Measurements from ENCODE around the gene CHD6. TPM values are rescaled to one million over a fixed set of nuclear protein-coding genes. Genes with fewer than 3 reads are reported as not detected.

Gene CHD6
- total RNA-seq, 1 experiment from 2014 or later, result 26.6 TPM

DNA sequence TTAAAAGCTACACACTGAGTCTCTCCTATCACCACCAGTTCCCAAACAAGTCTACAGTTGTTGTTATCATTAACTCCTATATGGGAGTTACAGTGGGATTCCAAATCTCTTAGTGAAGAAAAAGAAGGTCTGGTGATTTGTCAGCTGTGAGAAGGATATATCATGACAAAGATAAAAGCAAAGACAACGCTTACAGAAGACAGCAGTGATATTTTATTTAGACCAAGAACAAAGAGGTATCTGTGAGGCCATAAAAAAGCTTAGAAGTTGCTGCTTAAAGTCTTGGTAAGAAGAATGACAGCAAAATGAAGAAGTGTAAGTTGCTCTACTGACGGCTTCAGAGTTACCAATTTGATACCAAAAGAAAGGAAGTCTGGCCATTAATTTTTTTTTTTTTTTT is 47.2 kb downstream of the CHD6 start:
- Histone ChIP-seq H2AFZ (ENCODE audit: low read depth, low read length, poor library complexity, severe bottlenecking) (no peak overlapping the region), H3K9me3 (ENCODE audit: control insufficient read depth in 1 of 2, insufficient read depth in 1 of 2, low read depth in 1 of 2, low read length in 2 of 2) (no peaks in the 10 kb centered on the region), H3K4me3 (replicated peaks in 1 of 2; ENCODE audit: low read depth in 1 of 2, low read length in 2 of 2) (no peak overlapping the region), H3K79me2 (ENCODE audit: insufficient read depth, low read length) (peaks cover 10% of the 10 kb centered on the region), H3K27ac (ENCODE audit: low read depth, low read length) (no peak overlapping the region), H3K4me1 (ENCODE audit: control insufficient read depth in 1 of 2, insufficient read depth in 2 of 2, low read length in 2 of 2) (no peaks in the 10 kb centered on the region), H3K9ac (ENCODE audit: low read length) (no peak overlapping the region), H3K27me3 (ENCODE audit: insufficient read depth, low read length) (no peaks in the 10 kb centered on the region), H3K9me2 (ENCODE audit: insufficient read depth) (no peaks in the 10 kb centered on the region), H3K36me3 (ENCODE audit: control insufficient read depth in 1 of 2, insufficient read depth in 2 of 2, low read length in 2 of 2) (no peaks in the 10 kb centered on the region), H4K20me1 (ENCODE audit: insufficient read depth) (no peaks in the 10 kb centered on the region), H3K4me2 (ENCODE audit: low read length) (no peak overlapping the region)
- ChIA-PET CTCF (interaction anchor here (1.6 kb wide), 1 partner anchor 10 kb away, joined by 9 read pairs; no protein-coding TSS in a partner anchor), RAD21 (ENCODE audit: low non-redundant PET in 1 of 2, low total read pairs in 2 of 2, uncharacterized antibody in 2 of 2, unreplicated experiment in 2 of 2) (no interaction called here), POLR2A (no interaction called here)
- no peak for DNase-seq (ENCODE audit: low read depth, low spot score)
- ATAC-seq, result no peak
- no TSS peak for BruUV-seq (replicated peaks)
- intact Hi-C loops (cut with micrococcal nuclease), result loop anchor here (5.0 kb wide), 1 partner anchor 49 kb away; no protein-coding TSS in a partner anchor
- no peak for TF ChIP-seq EZH2 (IDR thresholded peaks at IDR 0.05)
- TF ChIP-seq SP1 (IDR thresholded peaks at IDR 0.05; ENCODE audit: low read depth), result no peak
- no peak for TF ChIP-seq POLR2A (IDR thresholded peaks at IDR 0.05; ENCODE audit: borderline replicate concordance, extremely low read depth, insufficient read depth, insufficient read length)
- no peak for TF ChIP-seq JUND (IDR thresholded peaks at IDR 0.05)
- TF ChIP-seq, protein P1, sequence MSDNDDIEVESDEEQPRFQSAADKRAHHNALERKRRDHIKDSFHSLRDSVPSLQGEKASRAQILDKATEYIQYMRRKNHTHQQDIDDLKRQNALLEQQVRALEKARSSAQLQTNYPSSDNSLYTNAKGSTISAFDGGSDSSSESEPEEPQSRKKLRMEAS (IDR thresholded peaks at IDR 0.05), result no peak
- no peak for TF ChIP-seq EGR1 (IDR thresholded peaks at IDR 0.05; ENCODE audit: low read depth)
- TF ChIP-seq CBX3 (IDR thresholded peaks at IDR 0.05; ENCODE audit: low read depth), result no peak
- TF ChIP-seq ZFX (IDR thresholded peaks at IDR 0.05), result no peak

DNA sequence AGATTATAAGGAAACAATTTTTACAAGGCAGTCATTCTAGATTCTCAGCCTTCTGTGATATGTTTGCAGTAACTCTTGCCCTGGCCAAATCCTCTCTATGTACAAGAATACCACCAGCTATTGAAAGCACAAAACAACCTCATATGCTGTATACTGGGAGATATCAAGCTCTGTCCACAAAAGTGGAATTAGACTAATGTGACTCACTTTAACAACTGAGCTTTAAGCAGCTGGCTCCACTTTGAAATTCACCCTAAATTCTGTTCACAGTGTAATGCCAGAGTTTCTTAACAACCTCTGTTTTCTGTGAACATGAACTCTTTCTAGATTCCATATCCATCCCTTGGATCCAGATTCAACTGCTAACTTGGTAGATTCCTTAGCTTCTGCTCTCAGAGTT is 47.6 kb downstream of the CHD6 start:
- no peak overlapping the region for H3K9ac ChIP-seq (ENCODE audit: low read length)
- H3K27me3 ChIP-seq (ENCODE audit: insufficient read depth, low read length), result no peaks in the 10 kb centered on the region
- H3K27ac ChIP-seq (ENCODE audit: low read depth, low read length), result no peak overlapping the region
- ChIA-PET CTCF (no interaction called here), RAD21 (ENCODE audit: low non-redundant PET in 1 of 2, low total read pairs in 2 of 2, uncharacterized antibody in 2 of 2, unreplicated experiment in 2 of 2) (no interaction called here), POLR2A (no interaction called here)
- no peak overlapping the region for H2AFZ ChIP-seq (ENCODE audit: low read depth, low read length, poor library complexity, severe bottlenecking)
- no peak for TF ChIP-seq POLR2AphosphoS5 (IDR thresholded peaks at IDR 0.05; ENCODE audit: low read depth, low read length)
- no peak for TF ChIP-seq ZNF274 (IDR thresholded peaks at IDR 0.05; ENCODE audit: low read depth, low read length)
- TF ChIP-seq RAD21 (IDR thresholded peaks at IDR 0.05; ENCODE audit: low read depth), result no peak
- TF ChIP-seq, protein P2, sequence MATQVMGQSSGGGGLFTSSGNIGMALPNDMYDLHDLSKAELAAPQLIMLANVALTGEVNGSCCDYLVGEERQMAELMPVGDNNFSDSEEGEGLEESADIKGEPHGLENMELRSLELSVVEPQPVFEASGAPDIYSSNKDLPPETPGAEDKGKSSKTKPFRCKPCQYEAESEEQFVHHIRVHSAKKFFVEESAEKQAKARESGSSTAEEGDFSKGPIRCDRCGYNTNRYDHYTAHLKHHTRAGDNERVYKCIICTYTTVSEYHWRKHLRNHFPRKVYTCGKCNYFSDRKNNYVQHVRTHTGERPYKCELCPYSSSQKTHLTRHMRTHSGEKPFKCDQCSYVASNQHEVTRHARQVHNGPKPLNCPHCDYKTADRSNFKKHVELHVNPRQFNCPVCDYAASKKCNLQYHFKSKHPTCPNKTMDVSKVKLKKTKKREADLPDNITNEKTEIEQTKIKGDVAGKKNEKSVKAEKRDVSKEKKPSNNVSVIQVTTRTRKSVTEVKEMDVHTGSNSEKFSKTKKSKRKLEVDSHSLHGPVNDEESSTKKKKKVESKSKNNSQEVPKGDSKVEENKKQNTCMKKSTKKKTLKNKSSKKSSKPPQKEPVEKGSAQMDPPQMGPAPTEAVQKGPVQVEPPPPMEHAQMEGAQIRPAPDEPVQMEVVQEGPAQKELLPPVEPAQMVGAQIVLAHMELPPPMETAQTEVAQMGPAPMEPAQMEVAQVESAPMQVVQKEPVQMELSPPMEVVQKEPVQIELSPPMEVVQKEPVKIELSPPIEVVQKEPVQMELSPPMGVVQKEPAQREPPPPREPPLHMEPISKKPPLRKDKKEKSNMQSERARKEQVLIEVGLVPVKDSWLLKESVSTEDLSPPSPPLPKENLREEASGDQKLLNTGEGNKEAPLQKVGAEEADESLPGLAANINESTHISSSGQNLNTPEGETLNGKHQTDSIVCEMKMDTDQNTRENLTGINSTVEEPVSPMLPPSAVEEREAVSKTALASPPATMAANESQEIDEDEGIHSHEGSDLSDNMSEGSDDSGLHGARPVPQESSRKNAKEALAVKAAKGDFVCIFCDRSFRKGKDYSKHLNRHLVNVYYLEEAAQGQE (IDR thresholded peaks at IDR 0.05; ENCODE audit: low read depth), result no peak
- TF ChIP-seq POLR2A (IDR thresholded peaks at IDR 0.05; ENCODE audit: borderline replicate concordance, extremely low read depth, insufficient read depth, insufficient read length), result no peak
- TF ChIP-seq EZH2 (IDR thresholded peaks at IDR 0.05), result no peak
- TF ChIP-seq, protein P1 (IDR thresholded peaks at IDR 0.05), result no peak
- no peak for TF ChIP-seq ZFX (IDR thresholded peaks at IDR 0.05)
- no peak for TF ChIP-seq SP1 (IDR thresholded peaks at IDR 0.05; ENCODE audit: low read depth)
- TF ChIP-seq CBX3 (IDR thresholded peaks at IDR 0.05; ENCODE audit: low read depth), result no peak
- TF ChIP-seq JUND (IDR thresholded peaks at IDR 0.05), result no peak
- TF ChIP-seq, protein P3, sequence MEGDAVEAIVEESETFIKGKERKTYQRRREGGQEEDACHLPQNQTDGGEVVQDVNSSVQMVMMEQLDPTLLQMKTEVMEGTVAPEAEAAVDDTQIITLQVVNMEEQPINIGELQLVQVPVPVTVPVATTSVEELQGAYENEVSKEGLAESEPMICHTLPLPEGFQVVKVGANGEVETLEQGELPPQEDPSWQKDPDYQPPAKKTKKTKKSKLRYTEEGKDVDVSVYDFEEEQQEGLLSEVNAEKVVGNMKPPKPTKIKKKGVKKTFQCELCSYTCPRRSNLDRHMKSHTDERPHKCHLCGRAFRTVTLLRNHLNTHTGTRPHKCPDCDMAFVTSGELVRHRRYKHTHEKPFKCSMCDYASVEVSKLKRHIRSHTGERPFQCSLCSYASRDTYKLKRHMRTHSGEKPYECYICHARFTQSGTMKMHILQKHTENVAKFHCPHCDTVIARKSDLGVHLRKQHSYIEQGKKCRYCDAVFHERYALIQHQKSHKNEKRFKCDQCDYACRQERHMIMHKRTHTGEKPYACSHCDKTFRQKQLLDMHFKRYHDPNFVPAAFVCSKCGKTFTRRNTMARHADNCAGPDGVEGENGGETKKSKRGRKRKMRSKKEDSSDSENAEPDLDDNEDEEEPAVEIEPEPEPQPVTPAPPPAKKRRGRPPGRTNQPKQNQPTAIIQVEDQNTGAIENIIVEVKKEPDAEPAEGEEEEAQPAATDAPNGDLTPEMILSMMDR (IDR thresholded peaks at IDR 0.05 in 2 of 3, conservative IDR thresholded peaks at IDR 0.05 in 1 of 3; ENCODE audit: borderline replicate concordance in 1 of 3, insufficient read depth in 1 of 3, low read depth in 2 of 3, low read length in 2 of 3), result no peak
- no peak for TF ChIP-seq SIN3A (IDR thresholded peaks at IDR 0.05; ENCODE audit: low read depth)
- no peak for TF ChIP-seq FOSL1 (IDR thresholded peaks at IDR 0.05; ENCODE audit: low read depth)
- TF ChIP-seq, protein P4, sequence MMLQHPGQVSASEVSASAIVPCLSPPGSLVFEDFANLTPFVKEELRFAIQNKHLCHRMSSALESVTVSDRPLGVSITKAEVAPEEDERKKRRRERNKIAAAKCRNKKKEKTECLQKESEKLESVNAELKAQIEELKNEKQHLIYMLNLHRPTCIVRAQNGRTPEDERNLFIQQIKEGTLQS (IDR thresholded peaks at IDR 0.05), result no peak
- H3K4me2 ChIP-seq (ENCODE audit: low read length), result no peak overlapping the region
- no peak for ATAC-seq
- BruUV-seq (replicated peaks), result no TSS peak
- no peak overlapping the region for H3K4me3 ChIP-seq (replicated peaks in 1 of 2; ENCODE audit: low read depth in 1 of 2, low read length in 2 of 2)
- H4K20me1 ChIP-seq (ENCODE audit: insufficient read depth), result no peaks in the 10 kb centered on the region
- no peaks in the 10 kb centered on the region for H3K36me3 ChIP-seq (ENCODE audit: control insufficient read depth in 1 of 2, insufficient read depth in 2 of 2, low read length in 2 of 2)
- no peak for DNase-seq (ENCODE audit: low read depth, low spot score)
- H3K9me2 ChIP-seq (ENCODE audit: insufficient read depth), result no peaks in the 10 kb centered on the region
- H3K4me1 ChIP-seq (ENCODE audit: control insufficient read depth in 1 of 2, insufficient read depth in 2 of 2, low read length in 2 of 2), result no peaks in the 10 kb centered on the region
- peaks cover 8% of the 10 kb centered on the region for H3K79me2 ChIP-seq (ENCODE audit: insufficient read depth, low read length)
- intact Hi-C loops (cut with micrococcal nuclease), result loop anchor here (5.0 kb wide), 1 partner anchor 48 kb away; no protein-coding TSS in a partner anchor
- no peaks in the 10 kb centered on the region for H3K9me3 ChIP-seq (ENCODE audit: control insufficient read depth in 1 of 2, insufficient read depth in 1 of 2, low read depth in 1 of 2, low read length in 2 of 2)

Measured in HCT116 (cell line).